A549 (cell line): ENCODE results near the gene MEIOC. TPM values are rescaled to one million over a fixed set of nuclear protein-coding genes. Genes with fewer than 3 reads are reported as not detected.

Experiments used
- ATAC-seq, 2 experiments: fragments of 200-7000 bp in 1 of 2; fragments of >200 bp in 1 of 2; cut with Nextera tagmentation in 1 of 2; cut with Tn5 transposase in 1 of 2; 3 replicates each; pipeline versions ENCODE4 v1.8.0 to v1.9.1; 2018 to 2020; ENCODE audit warnings: mild to moderate bottlenecking in 1 of 2, moderate library complexity in 1 of 2
- CTCF ChIA-PET: fragments of 300-600 bp; sonication (Branson Sonifier 250); formaldehyde crosslinking; extraction: SDS; loops from one replicate; lab custom pipeline; 2021; ENCODE audit warnings: antibody characterized with exemption, inconsistent platforms; lab: Yijun Ruan, JAX
- POLR2A ChIA-PET: fragments of 350-600 bp; formaldehyde crosslinking; extraction: SDS; loops from one replicate; lab custom pipeline; 2021; ENCODE audit warnings: antibody characterized with exemption, inconsistent platforms; lab: Yijun Ruan, JAX
- DNase-seq, 2 experiments: peaks; one replicate each; pipeline versions ENCODE4 v3.0.0 to v3.0.0-alpha.2; 2011 to 2016; ENCODE audit warnings: low read depth in 1 of 2, low spot score in 1 of 2
- FAIRE-seq: peaks from 2 replicates; lab custom pipeline; 2011; peaks lifted over from hg19 to GRCh38; lab: Jason Lieb, UNC
- H3K27ac ChIP-seq, 2 experiments: fragments of >200 bp; sonication (Bioruptor Twin); formaldehyde crosslinking; 3 replicates each; pipeline ENCODE4 v1.5.1; 2016 to 2017
- H3K4me1 ChIP-seq: fragments of >200 bp; sonication (Bioruptor Twin); formaldehyde crosslinking; 3 replicates; pipeline ENCODE4 v1.6.1; 2016
- H3K4me2 ChIP-seq: fragments of >200 bp; sonication (Bioruptor Twin); formaldehyde crosslinking; 3 replicates; pipeline ENCODE4 v1.6.1; 2016
- H3K4me3 ChIP-seq: fragments of >200 bp; sonication (Bioruptor Twin); formaldehyde crosslinking; 3 replicates; pipeline ENCODE4 v1.5.1; 2016
- H3K9me3 ChIP-seq: fragments of >200 bp; sonication (Bioruptor Twin); formaldehyde crosslinking; 3 replicates; pipeline ENCODE4 v1.6.1; 2016
- BCL3 ChIP-seq: fragments of >200 bp; sonication (Bioruptor Twin); formaldehyde crosslinking; IDR thresholded peaks from 3 replicates; pipeline ENCODE4 v1.6.1; 2016
- BHLHE40 ChIP-seq: IDR thresholded peaks from 2 replicates; pipeline ENCODE4 v1.6.1; 2012; ENCODE audit warnings: low read depth, low read length, inconsistent platforms
- CBX8 ChIP-seq: fragments of 200-600 bp; sonication (generic); IDR thresholded peaks from 2 replicates; pipeline ENCODE4 v1.6.1; 2016
- EHMT2 ChIP-seq: fragments of 200-600 bp; sonication (generic); IDR thresholded peaks from 2 replicates; pipeline ENCODE4 v1.6.1; 2016; ENCODE audit warnings: antibody characterized with exemption, low read depth, mild to moderate bottlenecking, moderate library complexity
- EP300 ChIP-seq, 2 experiments: fragments of >200 bp; sonication (Bioruptor Twin); formaldehyde crosslinking; IDR thresholded peaks; 2 replicates in 1 of 2; 3 replicates in 1 of 2; pipeline ENCODE4 v1.6.1; 2016 to 2017
- ESRRA ChIP-seq: fragments of 150-350 bp; IDR thresholded peaks from 2 replicates; pipeline ENCODE4 v1.6.1; 2014; ENCODE audit warnings: mild to moderate bottlenecking, low read length, borderline replicate concordance
- FOSB ChIP-seq: fragments of 250-450 bp; sonication (Bioruptor Pico); IDR thresholded peaks from 2 replicates; pipeline ENCODE4 v1.5.0; 2020; ENCODE audit warnings: mild to moderate bottlenecking, moderate library complexity
- GATA3 ChIP-seq: IDR thresholded peaks from 2 replicates; pipeline ENCODE4 v1.6.1; 2012; ENCODE audit warnings: borderline replicate concordance
- HDAC2 ChIP-seq: fragments of 200-600 bp; sonication (generic); IDR thresholded peaks from 2 replicates; pipeline ENCODE4 v1.6.1; 2016
- HEYL ChIP-seq: fragments of 250-450 bp; sonication (Bioruptor Pico); IDR thresholded peaks from 2 replicates; pipeline ENCODE4 v1.8.0; 2021; ENCODE audit warnings: mild to moderate bottlenecking, moderate library complexity
- HOXA7 ChIP-seq: fragments of 250-450 bp; sonication (Bioruptor Pico); IDR thresholded peaks from 2 replicates; pipeline ENCODE4 v1.5.0; 2020; ENCODE audit warnings: mild to moderate bottlenecking, moderate library complexity
- HOXB13 ChIP-seq: fragments of 250-450 bp; sonication (Bioruptor Pico); IDR thresholded peaks from 2 replicates; pipeline ENCODE4 v1.5.0; 2020; ENCODE audit warnings: low read depth, mild to moderate bottlenecking, moderate library complexity
- JUN ChIP-seq, 2 experiments: fragments of >200 bp; sonication (Bioruptor Twin); formaldehyde crosslinking; IDR thresholded peaks; 2 replicates in 1 of 2; 3 replicates in 1 of 2; pipeline ENCODE4 v1.6.1; 2016 to 2017
- MAZ ChIP-seq: fragments of 150-350 bp; IDR thresholded peaks from 2 replicates; pipeline ENCODE4 v1.6.1; 2014; ENCODE audit warnings: antibody characterized with exemption, low read depth, low read length, borderline replicate concordance
- MYC ChIP-seq: IDR thresholded peaks from 2 replicates; pipeline ENCODE4 v1.6.1; 2012; ENCODE audit warnings: mild to moderate bottlenecking, inconsistent platforms, low read length, improper control_type of control experiment, borderline replicate concordance
- NR3C1 ChIP-seq: fragments of >200 bp; sonication (Bioruptor Twin); formaldehyde crosslinking; IDR thresholded peaks from 3 replicates; pipeline ENCODE4 v1.6.1; 2017
- RARB ChIP-seq: fragments of 250-450 bp; sonication (Bioruptor Pico); IDR thresholded peaks from 2 replicates; pipeline ENCODE4 v1.8.0; 2021; ENCODE audit warnings: mild to moderate bottlenecking, moderate library complexity
- SMC3 ChIP-seq: fragments of >200 bp; sonication (Bioruptor Twin); formaldehyde crosslinking; IDR thresholded peaks from 3 replicates; pipeline ENCODE4 v1.6.1; 2018; ENCODE audit warnings: inconsistent platforms
- SREBF2 ChIP-seq: fragments of 450-650 bp; IDR thresholded peaks from 2 replicates; pipeline ENCODE4 v1.6.1; 2014; ENCODE audit warnings: mild to moderate bottlenecking, moderate library complexity
- TP53 ChIP-seq: fragments of 250-450 bp; sonication (Bioruptor Pico); IDR thresholded peaks from 2 replicates; pipeline ENCODE4 v1.5.0; 2021; ENCODE audit warnings: mild to moderate bottlenecking, moderate library complexity
- ZNF302 ChIP-seq: fragments of 250-450 bp; sonication (Bioruptor Pico); IDR thresholded peaks from 2 replicates; pipeline ENCODE4 v1.9.0; 2021; ENCODE audit warnings: inconsistent platforms, mild to moderate bottlenecking, moderate library complexity
- WGBS: methylation state at CpG from one replicate; pipeline ENCODE4 v1.1.6; 2017; ENCODE audit errors: missing lambda C conversion rate; 5-methylcytosine and 5-hydroxymethylcytosine counted together
- polyA plus RNA-seq, 4 experiments: library from polyadenylated mRNA; depleted of rRNA in 3 of 4; stranded (reverse); fragments of >200 nt; fragmentation: RNase III in 1 of 4; extraction: RNeasy Plus Mini Kit Qiagen cat#74134 plus additional on column Dnase treatment in 1 of 4; gene quantifications; 2 replicates in 3 of 4; 3 replicates in 1 of 4; pipeline ENCODE4 v1.2.3, GENCODE V29; 2011 to 2017
- TF ChIP-seq, protein P1 (sequence below): fragments of >200 bp; sonication (Bioruptor Twin); formaldehyde crosslinking; IDR thresholded peaks from 2 replicates; pipeline ENCODE4 v1.6.1; 2016
- TF ChIP-seq, protein P2 (sequence below): fragments of 250-450 bp; sonication (Bioruptor Pico); IDR thresholded peaks from 2 replicates; pipeline ENCODE4 v1.5.0; 2021; ENCODE audit warnings: mild to moderate bottlenecking, moderate library complexity, borderline replicate concordance
- TF ChIP-seq, protein P3 (sequence below): fragments of 150-350 bp; IDR thresholded peaks from 2 replicates; pipeline ENCODE4 v1.6.1; 2014; ENCODE audit warnings: low read depth, mild to moderate bottlenecking, low read length
- TF ChIP-seq, protein P4 (sequence below): IDR thresholded peaks from 2 replicates; pipeline ENCODE4 v1.6.1; 2012

Gene MEIOC
- polyA plus RNA-seq, 2 of the 4 experiments (the other 2 are of a cell fraction): 5.9 to 18.2 TPM

DNA sequence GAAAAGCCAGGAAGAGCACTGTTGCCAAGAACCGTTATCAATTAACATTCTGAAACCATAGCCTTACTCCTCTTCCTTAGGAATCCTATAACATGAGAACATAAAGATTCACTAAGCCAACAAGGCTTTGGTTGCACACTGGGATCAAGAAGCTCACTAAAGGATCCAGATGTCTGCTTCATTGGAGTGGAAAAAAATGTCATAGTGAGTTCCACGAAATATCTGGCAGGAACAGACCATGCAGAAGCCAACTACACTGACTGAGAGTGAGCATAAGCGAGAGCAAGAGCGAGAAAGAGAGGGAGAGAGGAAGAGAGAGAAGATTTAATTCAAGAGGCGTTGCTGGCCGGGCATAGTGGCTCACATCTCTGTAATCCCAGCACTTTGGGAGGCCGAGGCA, 13.4 kb upstream of the MEIOC start:
- POLR2A ChIA-PET: no interaction called here

GRCh38 chr17:44645341-44645740, 10.9 kb upstream of the MEIOC start:
- H3K27ac ChIP-seq: no peak overlapping the region
- H3K4me2 ChIP-seq: no peak overlapping the region
- ATAC-seq (no peak), FAIRE-seq (no peak), DNase-seq (no peak)
- no peak overlapping the region for H3K4me3 ChIP-seq
- no peaks in the 10 kb centered on the region for H3K4me1 ChIP-seq
- CTCF ChIA-PET: interaction anchor here (1.4 to 5.4 kb wide), 7 partner anchors 8 to 435 kb away, joined by 3 to 43 read pairs (median 8); partner anchors contain the start of gene MEIOC
- POLR2A ChIA-PET: no interaction called here
- no peaks in the 10 kb centered on the region for H3K9me3 ChIP-seq
- TF ChIP-seq MAZ (no peak), SREBF2 (no peak), MYC (no peak), GATA3 (no peak), ZNF302 (CRISPR knock-in tag) (no peak), HOXB13 (no peak), EHMT2 (no peak), JUN (IDR thresholded peaks at IDR 0.05) (no peak), TP53 (CRISPR knock-in tag) (no peak), EP300 (IDR thresholded peaks at IDR 0.05) (no peak), FOSB (CRISPR knock-in tag) (no peak), CBX8 (no peak), ESRRA (no peak), BCL3 (no peak), SMC3 (no peak)
- TF ChIP-seq, protein P1, sequence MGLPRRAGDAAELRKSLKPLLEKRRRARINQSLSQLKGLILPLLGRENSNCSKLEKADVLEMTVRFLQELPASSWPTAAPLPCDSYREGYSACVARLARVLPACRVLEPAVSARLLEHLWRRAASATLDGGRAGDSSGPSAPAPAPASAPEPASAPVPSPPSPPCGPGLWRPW: no peak
- TF ChIP-seq, protein P2, sequence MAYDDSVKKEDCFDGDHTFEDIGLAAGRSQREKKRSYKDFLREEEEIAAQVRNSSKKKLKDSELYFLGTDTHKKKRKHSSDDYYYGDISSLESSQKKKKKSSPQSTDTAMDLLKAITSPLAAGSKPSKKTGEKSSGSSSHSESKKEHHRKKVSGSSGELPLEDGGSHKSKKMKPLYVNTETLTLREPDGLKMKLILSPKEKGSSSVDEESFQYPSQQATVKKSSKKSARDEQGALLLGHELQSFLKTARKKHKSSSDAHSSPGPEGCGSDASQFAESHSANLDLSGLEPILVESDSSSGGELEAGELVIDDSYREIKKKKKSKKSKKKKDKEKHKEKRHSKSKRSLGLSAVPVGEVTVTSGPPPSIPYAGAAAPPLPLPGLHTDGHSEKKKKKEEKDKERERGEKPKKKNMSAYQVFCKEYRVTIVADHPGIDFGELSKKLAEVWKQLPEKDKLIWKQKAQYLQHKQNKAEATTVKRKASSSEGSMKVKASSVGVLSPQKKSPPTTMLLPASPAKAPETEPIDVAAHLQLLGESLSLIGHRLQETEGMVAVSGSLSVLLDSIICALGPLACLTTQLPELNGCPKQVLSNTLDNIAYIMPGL: no peak
- 88% methylated on average over 12 of the region's 12 CpGs for WGBS

More for the DNA sequence above, 13.4 kb upstream of the MEIOC start:
- ATAC-seq (no peak), FAIRE-seq (peak; percentile 23), DNase-seq (no peak)
- TF ChIP-seq HEYL (CRISPR knock-in tag) (no peak), HOXA7 (no peak), JUN (IDR thresholded peaks at IDR 0.05) (no peak), CBX8 (no peak), MYC (no peak), EHMT2 (no peak), RARB (CRISPR knock-in tag) (no peak), NR3C1 (no peak), BHLHE40 (no peak), HDAC2 (no peak)
- TF ChIP-seq, protein P3, sequence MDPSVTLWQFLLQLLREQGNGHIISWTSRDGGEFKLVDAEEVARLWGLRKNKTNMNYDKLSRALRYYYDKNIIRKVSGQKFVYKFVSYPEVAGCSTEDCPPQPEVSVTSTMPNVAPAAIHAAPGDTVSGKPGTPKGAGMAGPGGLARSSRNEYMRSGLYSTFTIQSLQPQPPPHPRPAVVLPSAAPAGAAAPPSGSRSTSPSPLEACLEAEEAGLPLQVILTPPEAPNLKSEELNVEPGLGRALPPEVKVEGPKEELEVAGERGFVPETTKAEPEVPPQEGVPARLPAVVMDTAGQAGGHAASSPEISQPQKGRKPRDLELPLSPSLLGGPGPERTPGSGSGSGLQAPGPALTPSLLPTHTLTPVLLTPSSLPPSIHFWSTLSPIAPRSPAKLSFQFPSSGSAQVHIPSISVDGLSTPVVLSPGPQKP: no peak
- TF ChIP-seq, protein P1: no peak
- TF ChIP-seq, protein P4, sequence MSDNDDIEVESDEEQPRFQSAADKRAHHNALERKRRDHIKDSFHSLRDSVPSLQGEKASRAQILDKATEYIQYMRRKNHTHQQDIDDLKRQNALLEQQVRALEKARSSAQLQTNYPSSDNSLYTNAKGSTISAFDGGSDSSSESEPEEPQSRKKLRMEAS: no peak
- TF ChIP-seq, protein P2: no peak
- no peak overlapping the region for H3K4me2 ChIP-seq
- no peak overlapping the region for H3K27ac ChIP-seq
- CTCF ChIA-PET: interaction anchor here (1.0 to 5.4 kb wide), 3 partner anchors 8 to 109 kb away, joined by 4 to 43 read pairs (median 26); partner anchors contain the start of gene MEIOC
- no peaks in the 10 kb centered on the region for H3K9me3 ChIP-seq
- no peaks in the 10 kb centered on the region for H3K4me1 ChIP-seq
- H3K4me3 ChIP-seq: no peak overlapping the region
- 60% methylated on average over 7 of the region's 7 CpGs for WGBS
